Activated naive CD8-positive, alpha-beta T cell treated with anti-CD3 and anti-CD28 coated beads for 36 hours (primary cell): ENCODE results near the gene NOX3. TPM values are rescaled to one million over a fixed set of nuclear protein-coding genes. Genes with fewer than 3 reads are reported as not detected.

ENCODE experiments used
- DNase-seq: peaks from one replicate; pipeline ENCODE4 v3.0.0; 2021
- H3K27ac Mint-ChIP-seq: one replicate; pipeline ENCODE4 v1.8.0; 2022; ENCODE audit warnings: mild to moderate bottlenecking, moderate library complexity, mixed read lengths
- H3K27me3 Mint-ChIP-seq: one replicate; pipeline ENCODE4 v1.8.0; 2022; ENCODE audit warnings: mild to moderate bottlenecking, mixed read lengths
- H3K36me3 Mint-ChIP-seq: one replicate; pipeline ENCODE4 v1.8.0; 2021; ENCODE audit warnings: mild to moderate bottlenecking, mixed read lengths
- H3K4me1 Mint-ChIP-seq: one replicate; pipeline ENCODE4 v1.8.0; 2021; ENCODE audit warnings: mixed read lengths
- H3K4me3 Mint-ChIP-seq: one replicate; pipeline ENCODE4 v1.8.0; 2022; ENCODE audit warnings: mild to moderate bottlenecking, moderate library complexity, mixed read lengths
- H3K9me3 Mint-ChIP-seq: one replicate; pipeline ENCODE4 v1.8.0; 2022; ENCODE audit warnings: mixed read lengths
- total RNA-seq, 2 experiments: library from RNA; stranded (reverse); gene quantifications; one replicate each; pipeline ENCODE4 v1.2.3, GENCODE V29; 2021

NOX3 gene
- total RNA-seq, 2 experiments from 2014 or later: not detected

GRCh38 chr6:155408231-155408630 is 47.4 kb downstream of the NOX3 start:
- H3K36me3 Mint-ChIP-seq: no peaks in the 10 kb centered on the region
- H3K4me3 Mint-ChIP-seq: no peak overlapping the region

GRCh38 chr6:155406801-155407200 is 48.8 kb downstream of the NOX3 start:
- peaks cover 2% of the 10 kb centered on the region for H3K4me1 Mint-ChIP-seq
- no peaks in the 10 kb centered on the region for H3K9me3 Mint-ChIP-seq
- H3K27me3 Mint-ChIP-seq: no peaks in the 10 kb centered on the region
- H3K4me3 Mint-ChIP-seq: no peak overlapping the region
- H3K27ac Mint-ChIP-seq: no peak overlapping the region
- no peaks in the 10 kb centered on the region for H3K36me3 Mint-ChIP-seq
- no peak for DNase-seq

More at GRCh38 chr6:155408231-155408630, 47.4 kb downstream of the NOX3 start:
- Mint-ChIP-seq H3K9me3 (no peaks in the 10 kb centered on the region), H3K4me1 (peaks cover 2% of the 10 kb centered on the region), H3K27ac (no peak overlapping the region), H3K27me3 (no peaks in the 10 kb centered on the region)
- DNase-seq: no peak

- Mint-ChIP-seq H3K27me3 (no peaks in the 10 kb centered on the region), H3K4me3 (no peak overlapping the region), H3K27ac (no peak overlapping the region), H3K4me1 (peaks cover 2% of the 10 kb centered on the region), H3K36me3 (no peaks in the 10 kb centered on the region), H3K9me3 (no peaks in the 10 kb centered on the region)
- no peak for DNase-seq
Measured at GRCh38 chr6:155404937-155405336, 50.7 kb downstream of the NOX3 start.

- Mint-ChIP-seq H3K27me3 (no peaks in the 10 kb centered on the region), H3K36me3 (no peaks in the 10 kb centered on the region), H3K27ac (no peak overlapping the region), H3K4me3 (no peak overlapping the region), H3K9me3 (no peaks in the 10 kb centered on the region), H3K4me1 (peaks cover 2% of the 10 kb centered on the region)
- no peak for DNase-seq
Measured at GRCh38 chr6:155402656-155403304, 52.9 kb downstream of the NOX3 start.

GRCh38 chr6:155400654-155400965 is 55.0 kb downstream of the NOX3 start:
- Mint-ChIP-seq H3K27ac (no peak overlapping the region), H3K36me3 (no peaks in the 10 kb centered on the region), H3K4me1 (peaks cover 2% of the 10 kb centered on the region), H3K4me3 (no peak overlapping the region), H3K27me3 (no peaks in the 10 kb centered on the region), H3K9me3 (no peaks in the 10 kb centered on the region)
- DNase-seq: no peak

- DNase-seq: no peak
- peaks cover 2% of the 10 kb centered on the region for H3K4me1 Mint-ChIP-seq
- no peaks in the 10 kb centered on the region for H3K9me3 Mint-ChIP-seq
- no peaks in the 10 kb centered on the region for H3K36me3 Mint-ChIP-seq
- no peak overlapping the region for H3K27ac Mint-ChIP-seq
- no peaks in the 10 kb centered on the region for H3K27me3 Mint-ChIP-seq
- no peak overlapping the region for H3K4me3 Mint-ChIP-seq
Measured at GRCh38 chr6:155399745-155400653, 55.6 kb downstream of the NOX3 start.

- Mint-ChIP-seq H3K27me3 (no peaks in the 10 kb centered on the region), H3K9me3 (no peaks in the 10 kb centered on the region), H3K27ac (no peak overlapping the region), H3K4me1 (peaks cover 1% of the 10 kb centered on the region), H3K4me3 (no peak overlapping the region), H3K36me3 (no peaks in the 10 kb centered on the region)
- no peak for DNase-seq
Measured at GRCh38 chr6:155399062-155399744, 56.4 kb downstream of the NOX3 start.

DNA sequence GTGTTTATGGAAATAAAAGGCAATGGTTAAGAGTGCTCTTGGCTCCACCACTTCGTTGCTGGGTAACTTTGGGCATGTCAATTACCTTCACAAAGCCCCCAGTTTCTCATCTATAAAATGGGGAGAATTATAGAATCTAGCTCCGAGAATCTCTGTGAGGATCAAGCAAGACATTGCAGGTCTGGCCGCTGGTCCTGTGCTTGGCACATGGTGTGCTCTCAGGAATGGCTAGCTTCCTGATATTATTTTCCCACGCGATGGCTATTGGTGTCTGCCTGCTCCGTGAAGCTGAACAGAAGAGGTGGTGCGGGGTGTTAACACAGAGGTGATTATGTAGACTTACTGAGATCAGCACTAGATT is 57.0 kb downstream of the NOX3 start:
- H3K4me3 Mint-ChIP-seq: no peak overlapping the region
- no peaks in the 10 kb centered on the region for H3K36me3 Mint-ChIP-seq
- DNase-seq: no peak
- no peaks in the 10 kb centered on the region for H3K9me3 Mint-ChIP-seq
- no peaks in the 10 kb centered on the region for H3K4me1 Mint-ChIP-seq
- no peak overlapping the region for H3K27ac Mint-ChIP-seq
- H3K27me3 Mint-ChIP-seq: no peaks in the 10 kb centered on the region

GRCh38 chr6:155398221-155398620 is 57.4 kb downstream of the NOX3 start:
- H3K4me1 Mint-ChIP-seq: no peaks in the 10 kb centered on the region
- H3K4me3 Mint-ChIP-seq: no peak overlapping the region
- no peak overlapping the region for H3K27ac Mint-ChIP-seq
- DNase-seq: no peak
- H3K9me3 Mint-ChIP-seq: no peaks in the 10 kb centered on the region
- H3K36me3 Mint-ChIP-seq: no peaks in the 10 kb centered on the region
- H3K27me3 Mint-ChIP-seq: no peaks in the 10 kb centered on the region

DNA sequence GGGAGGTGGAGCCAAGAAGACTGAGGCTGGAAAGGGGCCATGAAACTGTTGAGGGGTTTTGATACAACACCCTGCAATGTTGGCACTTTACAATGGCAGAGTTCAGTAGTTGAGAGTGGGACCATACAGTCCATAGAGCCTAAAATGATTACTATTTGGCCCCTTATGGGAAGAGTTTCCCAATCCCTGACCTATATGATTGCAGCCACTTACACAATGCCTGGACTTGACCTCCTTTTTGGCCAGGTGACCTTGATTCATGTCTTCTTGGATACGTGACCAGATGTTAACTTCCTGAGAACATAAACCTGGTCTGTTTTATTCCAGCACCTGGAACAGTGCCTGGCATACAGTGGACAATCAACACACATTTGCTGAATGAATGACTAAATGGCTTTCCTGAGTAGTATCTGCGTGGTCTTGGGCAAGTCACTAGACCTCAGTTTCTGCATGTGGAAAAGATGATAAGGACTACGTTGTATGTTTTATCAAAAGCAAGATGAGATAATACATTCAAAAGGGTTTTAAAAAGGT is 58.4 kb downstream of the NOX3 start:
- no peaks in the 10 kb centered on the region for H3K9me3 Mint-ChIP-seq
- no peaks in the 10 kb centered on the region for H3K27me3 Mint-ChIP-seq
- H3K4me3 Mint-ChIP-seq: no peak overlapping the region
- no peaks in the 10 kb centered on the region for H3K4me1 Mint-ChIP-seq
- no peak for DNase-seq
- H3K27ac Mint-ChIP-seq: no peak overlapping the region
- H3K36me3 Mint-ChIP-seq: no peaks in the 10 kb centered on the region

GRCh38 chr6:155396605-155397004 is 59.0 kb downstream of the NOX3 start:
- no peak for DNase-seq
- Mint-ChIP-seq H3K36me3 (no peaks in the 10 kb centered on the region), H3K27ac (no peak overlapping the region), H3K4me1 (no peaks in the 10 kb centered on the region), H3K27me3 (no peaks in the 10 kb centered on the region), H3K9me3 (no peaks in the 10 kb centered on the region), H3K4me3 (no peak overlapping the region)

- Mint-ChIP-seq H3K27ac (no peak overlapping the region), H3K36me3 (no peaks in the 10 kb centered on the region), H3K4me1 (no peaks in the 10 kb centered on the region), H3K27me3 (no peaks in the 10 kb centered on the region), H3K9me3 (no peaks in the 10 kb centered on the region), H3K4me3 (no peak overlapping the region)
- DNase-seq: no peak
Measured at GRCh38 chr6:155395339-155395738, 60.3 kb downstream of the NOX3 start.

GRCh38 chr6:155389130-155389529 is 66.5 kb downstream of the NOX3 start:
- peaks cover 2% of the 10 kb centered on the region for H3K4me1 Mint-ChIP-seq
- peaks cover 7% of the 10 kb centered on the region for H3K9me3 Mint-ChIP-seq
- H3K4me3 Mint-ChIP-seq: no peak overlapping the region
- H3K27ac Mint-ChIP-seq: no peak overlapping the region
- no peaks in the 10 kb centered on the region for H3K36me3 Mint-ChIP-seq
- no peak for DNase-seq
- no peaks in the 10 kb centered on the region for H3K27me3 Mint-ChIP-seq

DNA sequence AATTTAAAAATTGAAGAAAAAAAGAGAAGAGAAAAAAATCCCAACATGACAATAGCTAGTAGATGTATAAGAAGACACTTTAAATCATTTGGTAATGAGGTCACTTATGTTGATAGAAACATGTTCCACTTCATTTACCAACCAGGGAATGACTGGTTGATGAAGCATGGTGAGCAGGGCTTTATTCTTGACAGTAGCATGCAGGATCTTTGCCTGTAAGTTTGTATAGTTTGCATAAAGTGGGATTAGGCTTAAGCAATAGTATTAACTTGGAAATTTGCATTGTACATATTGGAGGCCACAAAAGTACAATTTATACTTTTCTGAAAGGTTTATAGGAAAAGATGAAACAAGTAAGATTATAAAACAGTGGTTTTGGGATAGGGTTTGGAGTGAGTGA is 67.0 kb downstream of the NOX3 start:
- Mint-ChIP-seq H3K9me3 (peaks cover 7% of the 10 kb centered on the region), H3K36me3 (no peaks in the 10 kb centered on the region), H3K27me3 (no peaks in the 10 kb centered on the region), H3K27ac (no peak overlapping the region), H3K4me3 (no peak overlapping the region), H3K4me1 (peaks cover 2% of the 10 kb centered on the region)
- DNase-seq: no peak

- Mint-ChIP-seq H3K27me3 (no peaks in the 10 kb centered on the region), H3K27ac (no peak overlapping the region), H3K4me3 (no peak overlapping the region), H3K4me1 (peaks cover 2% of the 10 kb centered on the region), H3K36me3 (no peaks in the 10 kb centered on the region), H3K9me3 (peaks cover 7% of the 10 kb centered on the region)
- DNase-seq: no peak
Measured at GRCh38 chr6:155387481-155387880, 68.2 kb downstream of the NOX3 start.
